Urinary bladder (tissue), 4 donors: ENCODE data around the gene CD109. TPM values are rescaled to one million over a fixed set of nuclear protein-coding genes. Genes with fewer than 3 reads are reported as not detected.

Experiments used
- DNase-seq: peaks from one replicate; pipeline ENCODE4 v3.0.0-alpha.2; 2015; ENCODE audit errors: extremely low spot score
- H3K27ac ChIP-seq: one replicate; pipeline ENCODE4 v1.5.1; 2013; ENCODE audit warnings: low read depth, mild to moderate bottlenecking, moderate library complexity
- H3K36me3 ChIP-seq: one replicate; pipeline ENCODE4 v1.6.1; 2013; ENCODE audit warnings: mild to moderate bottlenecking, moderate library complexity; ENCODE audit not compliant: insufficient read depth
- H3K4me1 ChIP-seq: one replicate; pipeline ENCODE4 v1.6.1; 2013; ENCODE audit warnings: mild to moderate bottlenecking, moderate library complexity; ENCODE audit not compliant: insufficient read depth
- H3K4me3 ChIP-seq: one replicate; pipeline ENCODE4 v1.5.1; 2013; ENCODE audit warnings: low read depth, low read length
- WGBS: extraction: QIAGEN DNeasy Blood & Tissue Kit; methylation state at CpG from one replicate; pipeline ENCODE4 v1.1.7; 2013; 5-methylcytosine and 5-hydroxymethylcytosine counted together
- polyA plus RNA-seq: library from polyadenylated mRNA; stranded (reverse); fragments of 200-250 nt; gene quantifications from one replicate; pipeline ENCODE4 v1.2.3, GENCODE V29; 2013
- total RNA-seq: library from RNA; depleted of rRNA; stranded (reverse); fragments of >200 nt; gene quantifications from one replicate; pipeline ENCODE4 v1.2.3, GENCODE V29; 2014
- donor health status: healthy with polysubstance abuse.
- donor health status: healthy.

CD109 gene
- total RNA-seq: 34.9 TPM
- polyA plus RNA-seq: 7.0 TPM

DNA sequence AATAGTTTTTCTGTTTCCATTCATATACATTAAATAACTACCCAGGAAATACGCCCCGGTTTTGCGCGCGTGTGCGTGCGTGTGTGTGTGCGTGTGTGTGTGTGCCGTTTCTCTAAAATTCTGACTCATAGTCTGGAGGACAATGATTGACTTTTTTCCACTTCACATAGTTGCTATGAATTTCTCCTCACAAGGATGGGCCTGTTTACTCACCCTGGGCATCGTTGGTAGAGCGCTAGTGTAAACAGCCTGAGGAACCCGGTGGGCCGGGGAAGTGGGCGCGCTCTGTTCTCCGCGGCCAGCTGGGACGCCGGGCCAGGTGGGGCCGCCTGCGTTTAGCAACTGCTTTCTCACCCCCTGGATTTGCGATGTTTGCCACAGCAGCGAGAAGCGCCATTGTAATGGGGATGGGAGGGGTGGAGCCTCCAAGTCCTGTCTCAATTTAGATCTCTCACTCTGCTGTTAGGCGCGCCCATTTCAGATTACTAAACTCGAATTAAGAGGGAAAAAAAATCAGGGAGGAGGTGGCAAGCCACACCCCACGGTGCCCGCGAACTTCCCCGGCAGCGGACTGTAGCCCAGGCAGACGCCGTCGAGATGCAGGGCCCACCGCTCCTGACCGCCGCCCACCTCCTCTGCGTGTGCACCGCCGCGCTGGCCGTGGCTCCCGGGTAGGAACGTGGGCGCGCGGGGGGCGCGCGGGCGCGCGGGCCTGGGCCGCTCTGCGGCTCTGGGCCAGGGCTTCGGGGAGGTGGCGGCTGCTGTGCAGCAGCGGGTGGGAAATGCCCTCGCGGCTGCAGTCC is at the start of gene CD109:
Gene CD109, plus strand, starts transcription at position 585 of the 803 bp plus-strand sequence. Its CDS starts 13 bp downstream, at position 598.
- 4% methylated on average over 61 of the region's 61 CpGs for WGBS
- H3K4me1 ChIP-seq: no peaks in the 10 kb centered on the region
- peak within 1 kb of the TSS; percentile 60 for H3K4me3 ChIP-seq
- H3K36me3 ChIP-seq: no peaks in the 10 kb centered on the region
- no peak within 1 kb of the TSS for H3K27ac ChIP-seq
- DNase-seq: peak; percentile 31

- Histone ChIP-seq H3K36me3 (peaks cover 2% of the 10 kb centered on the region), H3K4me3 (no peak overlapping the region), H3K4me1 (no peaks in the 10 kb centered on the region), H3K27ac (no peak overlapping the region)
- DNase-seq: no peak
Measured at GRCh38 chr6:73648166-73648565, 47.8 kb upstream of the CD109 start.

DNA sequence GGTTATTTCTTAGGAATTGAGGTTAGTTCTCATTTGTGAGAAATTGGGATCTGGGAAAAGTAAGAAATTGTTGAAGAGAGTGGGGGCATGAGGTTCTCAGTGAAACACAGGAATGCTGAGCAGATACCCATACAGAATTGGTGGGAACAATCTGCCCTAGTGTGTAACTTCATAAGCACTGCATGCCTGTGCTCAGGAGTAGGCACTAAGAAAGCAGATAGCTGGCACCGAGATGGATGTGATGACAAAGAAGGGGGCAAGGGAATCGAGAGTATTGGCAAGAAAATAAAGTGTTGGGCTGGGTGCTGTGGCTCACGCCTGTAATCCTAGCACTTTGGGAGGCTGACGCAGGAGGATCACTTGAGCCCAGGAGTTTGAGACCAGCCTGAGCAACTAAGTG is 46.2 kb upstream of the CD109 start:
- DNase-seq: no peak
- H3K4me1 ChIP-seq: no peaks in the 10 kb centered on the region
- peaks cover 2% of the 10 kb centered on the region for H3K36me3 ChIP-seq
- no peak overlapping the region for H3K4me3 ChIP-seq
- 77% methylated on average over 4 of the region's 4 CpGs for WGBS
- no peak overlapping the region for H3K27ac ChIP-seq

DNA sequence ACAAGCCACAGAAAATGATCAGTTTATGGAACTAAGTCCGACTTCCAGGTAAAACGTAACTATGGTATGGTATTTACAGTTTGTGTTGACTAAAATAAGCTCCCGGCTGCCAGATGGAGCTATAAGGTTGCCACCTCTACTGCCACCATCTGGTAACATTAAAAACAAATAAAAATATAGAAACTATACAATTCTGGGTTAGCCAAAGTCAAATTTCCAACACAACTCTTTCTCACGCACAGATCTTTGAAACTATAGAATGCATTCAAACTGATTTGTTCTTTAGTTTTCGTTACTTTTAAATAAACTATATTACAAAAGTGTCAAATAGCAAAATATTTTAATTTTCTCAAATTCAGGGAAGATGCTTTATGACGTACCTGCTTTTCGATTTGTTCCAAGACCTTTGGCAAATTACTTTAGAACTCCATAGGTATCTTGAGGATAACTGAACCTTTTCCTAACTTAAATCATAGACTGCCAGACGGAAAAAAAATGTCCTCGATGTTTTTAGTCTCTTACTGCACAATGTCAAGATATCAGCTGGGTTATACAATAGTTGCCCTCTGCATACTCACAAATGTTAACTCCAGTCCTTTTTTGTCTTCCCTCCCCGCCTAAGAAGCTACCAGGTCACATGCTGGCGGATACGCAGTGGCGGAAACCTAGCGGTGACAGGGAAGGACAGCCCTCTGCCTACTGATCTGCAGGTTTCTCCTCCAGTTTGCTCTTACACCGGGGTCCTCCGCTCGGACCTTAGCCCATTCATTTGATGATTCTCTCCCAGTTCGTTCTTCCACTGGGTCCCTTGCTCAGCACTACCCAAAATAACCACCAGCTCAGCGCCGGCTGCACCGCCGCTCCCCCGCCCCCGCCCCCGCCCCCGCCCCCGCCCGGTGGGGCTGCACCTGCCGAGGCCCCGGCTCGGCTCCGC is 43.1 kb upstream of the CD109 start:
- Histone ChIP-seq H3K4me3 (peak overlapping the region; percentile 99), H3K4me1 (no peaks in the 10 kb centered on the region), H3K36me3 (peaks cover 2% of the 10 kb centered on the region), H3K27ac (peak overlapping the region; percentile 91)
- DNase-seq: no peak
- WGBS: 2% methylated on average over 32 of the region's 32 CpGs

DNA sequence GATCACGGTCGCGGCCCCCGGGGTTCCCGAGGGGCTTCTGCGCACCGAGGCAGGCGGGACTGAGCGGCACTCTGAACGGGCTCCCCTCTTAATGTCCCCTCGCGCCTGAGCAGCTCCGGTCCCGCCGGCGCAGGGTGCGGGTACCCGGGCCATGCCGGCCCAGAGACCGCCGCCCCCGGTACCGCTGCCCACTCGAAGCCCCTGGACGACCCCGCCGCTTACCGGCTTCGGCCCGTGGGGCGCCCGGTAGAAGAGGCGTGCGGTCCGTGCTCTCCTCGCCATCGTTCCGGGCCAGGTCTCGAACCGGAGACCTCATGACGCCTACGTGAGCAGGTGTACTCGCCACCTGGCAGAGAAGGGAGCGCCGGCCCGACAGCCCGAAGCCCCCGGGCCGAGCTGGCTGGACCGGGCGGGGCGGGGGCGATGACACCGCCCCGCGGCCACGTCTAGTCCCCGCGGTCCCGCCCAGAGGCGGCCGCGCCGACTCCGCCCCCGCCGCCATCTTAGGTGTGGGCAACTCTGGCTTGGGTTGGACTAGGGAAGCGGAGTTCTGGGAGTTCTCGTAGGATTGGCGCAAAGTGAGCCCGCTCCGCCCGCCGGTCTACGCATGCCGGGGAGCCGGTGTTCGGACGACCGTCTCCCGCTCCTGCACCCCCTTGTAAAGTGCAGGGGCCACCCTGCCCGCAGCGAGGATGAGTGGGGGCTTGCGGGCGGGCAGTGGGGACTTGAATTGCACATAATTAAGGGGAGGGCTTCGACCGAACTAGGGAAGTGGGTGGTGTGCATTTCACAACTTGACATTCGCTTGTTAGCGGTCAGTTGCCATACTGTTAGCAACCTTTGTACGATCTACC is 42.2 kb upstream of the CD109 start, which contains the start of gene SLC17A5:
Gene SLC17A5, minus strand, starts transcription at position 422 of the 854 bp plus-strand sequence. Its CDS starts 106 bp downstream, at position 316.
- Histone ChIP-seq H3K4me1 (no peaks in the 10 kb centered on the region), H3K27ac (peak within 1 kb of the TSS; percentile 91), H3K4me3 (peak within 1 kb of the TSS; percentile 99), H3K36me3 (no peaks in the 10 kb centered on the region)
- DNase-seq: peak; percentile 70
- WGBS: under 1% methylated on average over 90 of the region's 90 CpGs

DNA sequence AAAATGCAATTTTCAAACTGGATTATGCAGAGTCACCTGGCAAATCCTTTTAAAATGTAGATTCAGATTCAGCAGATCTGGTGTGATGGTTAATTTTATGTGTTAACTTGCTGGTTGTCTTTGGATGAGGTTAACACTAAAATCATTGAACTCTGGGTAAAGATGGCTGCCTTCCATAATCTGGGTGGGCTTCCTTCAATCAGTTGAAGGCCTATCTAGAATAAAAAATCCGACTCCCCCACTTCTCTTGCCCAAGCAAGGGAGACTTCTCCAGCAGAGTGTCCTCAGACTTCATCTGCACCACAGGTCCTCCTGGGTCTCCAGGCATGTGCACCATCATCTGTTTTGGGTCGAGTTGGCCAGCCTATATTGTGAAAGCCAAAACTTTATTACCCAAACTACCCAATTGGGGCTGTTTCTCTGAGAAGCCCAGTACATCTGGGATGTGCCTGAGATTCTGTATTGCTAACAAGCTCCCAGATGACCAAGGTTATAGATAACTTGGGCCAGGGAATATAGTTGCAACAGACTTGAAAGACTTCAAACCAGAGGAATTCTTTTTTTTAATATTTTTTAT is 40.6 kb upstream of the CD109 start:
- no peak for DNase-seq
- WGBS: 88% methylated on average over 2 of the region's 2 CpGs
- Histone ChIP-seq H3K4me1 (no peaks in the 10 kb centered on the region), H3K4me3 (no peak overlapping the region), H3K36me3 (no peaks in the 10 kb centered on the region), H3K27ac (no peak overlapping the region)

DNA sequence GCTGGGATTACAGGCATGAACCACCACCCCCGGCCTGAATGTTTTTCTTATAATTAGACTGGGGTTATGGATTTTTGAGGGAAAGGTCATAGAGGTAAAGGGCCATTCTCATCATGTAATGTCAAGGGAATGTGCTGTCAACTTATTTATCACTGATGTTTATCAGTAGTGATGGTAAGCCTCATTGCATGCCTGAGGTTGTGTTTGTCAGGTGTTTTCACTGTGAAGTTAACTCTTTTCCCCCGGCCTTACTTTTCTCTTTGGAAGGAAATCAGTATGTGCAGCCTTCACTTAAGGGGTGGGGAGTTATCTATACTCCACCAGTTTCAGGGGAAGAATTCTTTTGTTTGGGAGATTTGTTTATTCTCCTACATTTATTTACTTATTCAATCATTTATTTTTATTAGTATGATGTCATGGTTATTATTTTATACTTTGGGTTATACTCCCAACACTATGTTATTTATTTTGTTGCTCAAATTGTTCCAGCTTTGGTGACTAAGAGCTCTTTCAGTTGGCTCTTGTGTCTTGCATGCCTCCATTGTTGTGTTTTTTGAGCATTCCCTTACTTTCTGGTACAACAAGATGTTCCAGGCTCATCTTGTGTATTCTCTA is 39.4 kb upstream of the CD109 start:
- H3K27ac ChIP-seq: no peak overlapping the region
- H3K4me3 ChIP-seq: no peak overlapping the region
- WGBS: 82% methylated on average over 2 of the region's 2 CpGs
- no peaks in the 10 kb centered on the region for H3K4me1 ChIP-seq
- no peaks in the 10 kb centered on the region for H3K36me3 ChIP-seq
- no peak for DNase-seq

- DNase-seq: no peak
- H3K4me3 ChIP-seq: no peak overlapping the region
- no peaks in the 10 kb centered on the region for H3K4me1 ChIP-seq
- 86% methylated on average over 3 of the region's 3 CpGs for WGBS
- H3K27ac ChIP-seq: no peak overlapping the region
- no peaks in the 10 kb centered on the region for H3K36me3 ChIP-seq
Measured at GRCh38 chr6:73657201-73657600, 38.8 kb upstream of the CD109 start.

GRCh38 chr6:73664701-73665100 is 31.3 kb upstream of the CD109 start:
- Histone ChIP-seq H3K4me1 (no peaks in the 10 kb centered on the region), H3K36me3 (no peaks in the 10 kb centered on the region), H3K27ac (no peak overlapping the region), H3K4me3 (no peak overlapping the region)
- 77% methylated on average over 2 of the region's 2 CpGs for WGBS
- no peak for DNase-seq

DNA sequence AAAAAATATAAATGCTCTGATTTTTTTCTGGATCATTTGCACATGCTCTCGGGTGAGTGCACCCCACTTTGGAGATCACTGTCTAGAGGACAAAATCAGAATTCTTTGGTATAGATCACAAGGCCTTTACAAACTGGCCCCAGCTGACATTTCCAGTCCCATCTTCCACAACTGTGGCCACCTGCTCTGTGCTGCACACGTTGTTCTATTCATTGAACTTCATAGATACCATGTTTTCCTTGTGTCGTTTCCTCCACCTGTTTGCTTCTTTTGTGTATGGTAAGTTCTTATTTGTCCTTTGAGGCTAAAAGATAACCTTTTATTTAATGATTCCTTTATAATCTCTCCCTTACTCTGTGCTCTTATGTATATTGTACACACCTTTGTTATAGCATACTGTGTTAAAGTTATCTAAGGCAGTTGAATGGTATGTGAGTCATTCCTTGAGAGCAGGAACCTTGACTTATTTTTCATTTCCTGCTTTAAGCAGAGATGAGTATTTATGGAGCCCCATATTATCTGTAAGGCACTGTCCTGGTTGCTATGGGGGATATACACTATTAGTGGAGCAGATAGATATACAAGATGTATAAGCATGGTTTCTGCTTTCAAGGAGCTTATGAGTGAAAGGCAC is 30.2 kb upstream of the CD109 start:
- H3K36me3 ChIP-seq: no peaks in the 10 kb centered on the region
- WGBS: 61% methylated on average over 3 of the region's 3 CpGs
- no peak for DNase-seq
- H3K4me3 ChIP-seq: no peak overlapping the region
- H3K4me1 ChIP-seq: no peaks in the 10 kb centered on the region
- no peak overlapping the region for H3K27ac ChIP-seq

DNA sequence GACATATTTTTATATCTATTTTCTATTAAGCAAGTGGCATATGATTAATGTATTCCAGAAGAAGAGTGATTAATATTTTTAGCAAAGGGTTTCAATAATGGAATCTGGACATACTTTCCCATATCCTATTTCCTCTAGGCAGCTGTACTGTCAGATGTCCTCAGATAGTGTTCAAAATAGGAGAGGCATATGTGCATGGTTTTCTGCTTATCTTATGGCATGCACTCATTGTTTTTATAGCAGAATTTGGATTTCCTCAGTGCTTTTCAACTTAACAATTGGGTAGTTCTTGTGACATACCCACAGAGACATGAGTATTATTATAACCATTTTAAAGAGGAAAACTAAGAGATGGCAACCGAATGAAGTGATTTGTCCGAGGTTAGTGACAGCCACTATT is 29.6 kb upstream of the CD109 start:
- H3K4me3 ChIP-seq: no peak overlapping the region
- no peak for DNase-seq
- 59% methylated on average over 2 of the region's 2 CpGs for WGBS
- H3K4me1 ChIP-seq: no peaks in the 10 kb centered on the region
- no peaks in the 10 kb centered on the region for H3K36me3 ChIP-seq
- no peak overlapping the region for H3K27ac ChIP-seq

GRCh38 chr6:73667798-73668197 is 28.2 kb upstream of the CD109 start:
- DNase-seq: no peak
- Histone ChIP-seq H3K36me3 (no peaks in the 10 kb centered on the region), H3K4me3 (no peak overlapping the region), H3K27ac (no peak overlapping the region), H3K4me1 (no peaks in the 10 kb centered on the region)
- 38% methylated on average over 1 of the region's 1 CpG for WGBS
